Mammary epithelial cell (primary cell): ENCODE results near the gene SLC1A2.

ENCODE experiments used
- EZH2 ChIP-seq: IDR thresholded peaks from 2 replicates; pipeline ENCODE4 v1.6.1; 2012; ENCODE audit warnings: low read length, inconsistent platforms, borderline replicate concordance
- TF ChIP-seq, protein P1 (sequence below), 2 donors: IDR thresholded peaks in 1 of 2; conservative IDR thresholded peaks in 1 of 2; 2 replicates each; pipeline ENCODE4 v1.5.1; 2011 to 2012; ENCODE audit warnings: inconsistent platforms in 2 of 2, low read length in 2 of 2, mild to moderate bottlenecking in 2 of 2, control low read depth in 1 of 2, low read depth in 1 of 2; ENCODE audit not compliant: insufficient read depth in 1 of 2; ENCODE audit errors: extremely low read depth in 1 of 2

DNA sequence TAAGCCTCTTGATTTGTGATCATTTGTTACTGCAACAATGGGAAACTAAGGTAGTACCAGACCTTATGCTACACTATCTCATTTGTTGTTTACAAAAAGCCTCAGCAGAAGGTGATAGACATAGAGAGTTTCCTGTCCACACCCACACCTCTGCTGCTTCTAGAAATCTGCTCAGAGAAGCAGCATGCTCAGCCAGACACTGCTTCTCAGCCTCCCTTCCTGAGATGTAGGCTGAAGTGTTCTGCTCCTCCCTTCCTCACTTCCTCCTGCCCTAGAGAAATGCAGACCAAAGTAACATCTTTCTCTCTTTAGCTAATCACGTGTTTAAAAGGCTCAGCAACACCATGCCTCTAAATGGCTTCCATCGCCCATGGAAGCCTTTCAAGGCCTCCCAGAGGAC lies 88.4 kb downstream of the SLC1A2 start:
- TF ChIP-seq, protein P1, sequence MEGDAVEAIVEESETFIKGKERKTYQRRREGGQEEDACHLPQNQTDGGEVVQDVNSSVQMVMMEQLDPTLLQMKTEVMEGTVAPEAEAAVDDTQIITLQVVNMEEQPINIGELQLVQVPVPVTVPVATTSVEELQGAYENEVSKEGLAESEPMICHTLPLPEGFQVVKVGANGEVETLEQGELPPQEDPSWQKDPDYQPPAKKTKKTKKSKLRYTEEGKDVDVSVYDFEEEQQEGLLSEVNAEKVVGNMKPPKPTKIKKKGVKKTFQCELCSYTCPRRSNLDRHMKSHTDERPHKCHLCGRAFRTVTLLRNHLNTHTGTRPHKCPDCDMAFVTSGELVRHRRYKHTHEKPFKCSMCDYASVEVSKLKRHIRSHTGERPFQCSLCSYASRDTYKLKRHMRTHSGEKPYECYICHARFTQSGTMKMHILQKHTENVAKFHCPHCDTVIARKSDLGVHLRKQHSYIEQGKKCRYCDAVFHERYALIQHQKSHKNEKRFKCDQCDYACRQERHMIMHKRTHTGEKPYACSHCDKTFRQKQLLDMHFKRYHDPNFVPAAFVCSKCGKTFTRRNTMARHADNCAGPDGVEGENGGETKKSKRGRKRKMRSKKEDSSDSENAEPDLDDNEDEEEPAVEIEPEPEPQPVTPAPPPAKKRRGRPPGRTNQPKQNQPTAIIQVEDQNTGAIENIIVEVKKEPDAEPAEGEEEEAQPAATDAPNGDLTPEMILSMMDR (conservative IDR thresholded peaks at IDR 0.05 in 1 of 2, IDR thresholded peaks at IDR 0.05 in 1 of 2; ENCODE audit: extremely low read depth in 1 of 2, insufficient read depth in 1 of 2, low read depth in 1 of 2, low read length in 2 of 2) = no peak
- no peak for TF ChIP-seq EZH2
